Astrocyte of the hippocampus (primary cell): ENCODE results near the gene PDE8B.

Source experiments
- DNase-seq: peaks from one replicate; pipeline ENCODE4 v3.0.0; 2011; ENCODE audit warnings: low read depth, low spot score

The PDE8B gene

DNA sequence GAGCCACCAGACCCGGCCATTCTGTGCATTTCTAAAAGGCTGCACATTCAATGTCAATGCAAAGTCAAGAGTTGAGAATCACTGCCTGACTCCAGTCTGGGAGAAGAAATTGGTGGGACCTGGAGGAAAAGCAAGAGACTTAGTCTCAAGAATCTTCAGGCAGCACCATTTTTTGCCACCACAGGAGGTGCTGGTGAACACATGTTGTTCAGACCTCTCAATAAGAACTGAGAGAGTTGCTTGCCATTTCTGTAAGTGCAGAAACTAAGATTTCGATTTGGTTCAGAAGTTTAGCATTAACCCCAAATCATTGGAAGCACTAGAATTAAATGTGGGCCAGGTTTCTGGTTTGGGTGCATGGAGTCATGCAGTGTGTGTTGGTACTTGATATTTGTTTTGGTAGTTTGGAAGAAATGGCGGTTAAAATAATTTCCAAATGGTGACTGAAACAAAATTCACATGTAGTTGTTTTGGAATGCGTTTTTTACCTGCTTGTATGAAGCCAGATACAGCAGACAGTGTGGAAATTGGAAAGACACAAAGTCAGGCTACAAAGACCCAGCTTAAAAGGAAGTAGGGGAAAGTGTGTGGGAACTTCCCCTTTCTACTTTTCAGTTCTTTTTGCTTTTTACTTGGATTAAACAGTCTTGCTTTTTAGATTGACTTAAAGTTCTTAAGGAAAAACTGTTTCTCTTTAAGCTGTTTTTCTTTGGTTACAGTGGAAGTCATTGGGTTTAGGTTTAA lies 20.4 kb downstream of the PDE8B start:
- DNase-seq, result no peak

DNA sequence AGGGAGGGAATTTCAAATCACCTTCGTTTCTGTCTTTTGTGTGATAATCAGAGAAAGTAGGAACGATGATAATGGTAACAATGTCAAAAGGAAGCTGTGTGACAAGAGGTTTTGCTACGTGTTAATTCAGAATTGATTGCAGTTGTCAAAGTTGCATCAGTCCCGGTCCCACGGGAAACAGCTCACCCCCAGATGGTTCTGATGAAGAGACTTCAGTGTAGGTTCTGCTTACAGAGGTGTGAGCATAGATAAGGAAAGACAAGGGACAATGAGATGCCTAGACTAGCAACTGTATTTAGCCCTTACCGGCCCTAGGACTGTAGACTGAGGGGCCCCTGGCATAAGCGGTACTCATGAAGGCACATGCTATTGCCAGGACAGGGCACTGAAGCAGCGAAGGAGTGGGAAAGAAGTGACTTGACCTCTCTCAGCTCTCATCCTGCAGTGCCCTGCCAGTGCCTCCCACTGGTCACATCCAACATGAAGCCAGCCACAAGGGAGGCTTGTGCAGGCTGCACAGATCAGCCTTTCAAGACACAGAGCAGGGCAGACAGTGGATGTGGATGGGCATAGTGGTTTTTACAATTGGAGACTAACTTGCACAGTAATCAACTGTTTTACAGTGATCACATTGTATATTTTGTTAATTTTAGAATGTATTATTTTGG lies 21.1 kb downstream of the PDE8B start:
- no peak for DNase-seq

- DNase-seq, result peak; percentile 65
Observed at GRCh38 chr5:77232574-77233358, 22.3 kb downstream of the PDE8B start.

- DNase-seq, result no peak
Observed at GRCh38 chr5:77235846-77236721, 25.6 kb downstream of the PDE8B start.

GRCh38 chr5:77239126-77239741 lies 28.8 kb downstream of the PDE8B start:
- peak; percentile 9 for DNase-seq

DNA sequence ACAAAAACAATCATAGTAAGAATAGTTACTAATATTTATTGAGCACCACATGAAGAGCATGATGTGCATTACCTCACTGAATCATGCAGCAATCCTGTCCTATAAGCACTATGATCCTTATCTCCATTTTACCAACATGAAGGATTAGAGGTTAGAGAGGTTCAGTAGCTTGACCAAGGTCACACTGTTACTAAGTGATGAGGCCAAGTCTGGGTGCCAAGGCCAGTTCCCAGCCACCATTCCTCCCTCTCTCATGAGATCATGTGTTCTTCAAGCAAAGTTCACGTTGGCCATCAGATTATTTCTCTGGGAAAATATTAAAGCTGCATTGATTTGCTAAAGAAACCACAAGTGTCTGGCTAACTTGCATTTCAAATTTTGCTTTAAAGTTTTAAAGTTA lies 31.0 kb downstream of the PDE8B start:
- DNase-seq, result no peak

DNA sequence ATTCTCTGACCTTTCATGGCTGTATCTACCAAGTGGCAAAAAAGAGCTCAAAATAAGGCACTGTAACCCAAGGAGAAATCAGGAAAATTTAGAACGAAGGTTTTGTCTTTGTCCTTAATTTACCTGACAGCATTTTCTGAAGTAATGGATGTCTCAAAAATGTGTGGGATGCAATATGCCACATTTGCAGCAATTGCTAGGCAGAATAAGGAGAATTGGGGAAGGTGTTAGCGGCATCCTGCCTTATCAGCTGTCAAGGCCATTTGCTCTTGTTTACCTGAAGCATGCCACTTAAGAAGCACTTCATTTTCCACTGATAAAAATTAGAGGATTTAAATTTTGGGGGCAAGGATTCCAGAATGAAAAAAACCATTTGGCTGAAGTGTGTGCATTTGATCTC lies 39.0 kb downstream of the PDE8B start:
- DNase-seq, result no peak

DNA sequence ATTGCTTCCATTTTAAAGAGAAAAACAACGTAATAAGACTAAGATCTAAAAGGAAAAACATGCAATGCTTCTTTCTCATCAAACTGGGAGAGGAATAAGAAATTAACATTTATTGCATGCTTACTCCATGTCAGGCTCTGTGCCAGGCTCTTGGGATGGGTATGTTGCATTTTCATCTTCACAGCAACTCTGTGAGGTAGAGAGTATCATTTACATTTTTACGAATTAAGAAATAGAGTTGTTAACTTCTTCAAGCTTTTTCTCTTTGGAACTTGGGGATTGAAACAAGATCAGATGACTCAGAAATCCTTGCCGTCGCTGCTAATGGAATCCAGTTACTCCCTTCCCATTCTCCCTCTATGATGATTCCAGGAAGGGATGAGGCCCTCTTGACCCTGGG lies 39.5 kb downstream of the PDE8B start:
- DNase-seq, result no peak

DNA sequence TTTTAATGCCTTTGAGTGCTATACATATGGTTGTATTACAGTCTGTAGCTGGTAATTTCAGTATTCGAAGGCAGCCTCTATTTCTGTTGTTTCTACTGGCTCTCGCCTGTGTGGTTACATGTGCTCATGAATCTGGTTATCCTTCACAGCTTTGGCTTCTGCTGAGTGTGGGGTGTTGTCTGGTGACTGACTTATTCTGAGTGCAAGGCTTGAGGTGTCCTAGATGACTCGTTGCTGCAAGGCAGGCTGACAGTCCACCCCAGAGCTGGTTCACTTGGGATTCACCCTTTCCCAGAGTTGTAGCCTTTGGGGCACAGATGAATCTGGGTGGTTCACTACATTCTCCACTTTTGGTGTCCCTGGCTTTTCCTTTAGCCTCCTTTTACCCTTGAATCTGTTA lies 41.4 kb downstream of the PDE8B start:
- no peak for DNase-seq

DNA sequence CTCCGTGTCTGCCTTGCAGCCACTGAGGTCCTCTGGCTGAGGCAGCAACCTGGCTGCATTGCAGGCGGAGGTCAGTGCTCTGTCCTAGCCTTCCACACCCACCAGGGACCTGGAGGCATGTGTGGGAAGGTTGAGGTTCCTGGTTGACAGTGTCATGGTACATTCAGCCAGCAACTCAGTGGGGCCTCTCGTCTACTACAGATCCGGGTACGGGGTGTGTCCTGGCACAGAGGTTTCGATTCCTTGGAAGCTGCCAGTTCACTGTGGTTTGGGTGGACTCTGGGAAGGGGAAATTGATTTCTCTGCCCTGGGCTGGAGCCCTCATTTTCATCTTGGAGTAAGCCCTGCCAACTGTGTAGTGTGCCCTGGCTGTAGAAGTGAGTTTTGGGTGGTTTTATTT lies 45.1 kb downstream of the PDE8B start:
- no peak for DNase-seq

GRCh38 chr5:77256406-77256805 lies 45.9 kb downstream of the PDE8B start:
- DNase-seq, result no peak

DNA sequence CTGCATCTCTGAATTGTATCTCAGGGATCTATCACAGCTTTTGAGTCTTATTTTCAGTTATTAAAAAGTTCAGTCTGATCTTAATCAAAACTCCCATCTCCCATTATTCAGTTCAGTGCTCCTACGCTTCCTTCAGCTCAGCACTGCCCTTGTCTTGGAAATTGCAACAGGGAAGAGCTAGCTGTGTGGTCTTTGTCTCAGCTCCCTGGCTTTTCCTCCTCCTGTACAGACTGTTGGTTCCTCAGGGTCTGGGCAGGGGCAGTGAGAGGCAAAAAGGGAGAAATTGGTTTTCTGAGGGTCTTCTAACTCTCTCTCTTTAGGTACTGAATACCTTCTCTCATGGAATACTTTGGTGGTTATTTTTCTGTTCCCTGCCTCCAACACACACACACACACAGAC lies 48.2 kb downstream of the PDE8B start:
- no peak for DNase-seq

- DNase-seq, result no peak
Observed at GRCh38 chr5:77259476-77259875, 49.0 kb downstream of the PDE8B start.

DNA sequence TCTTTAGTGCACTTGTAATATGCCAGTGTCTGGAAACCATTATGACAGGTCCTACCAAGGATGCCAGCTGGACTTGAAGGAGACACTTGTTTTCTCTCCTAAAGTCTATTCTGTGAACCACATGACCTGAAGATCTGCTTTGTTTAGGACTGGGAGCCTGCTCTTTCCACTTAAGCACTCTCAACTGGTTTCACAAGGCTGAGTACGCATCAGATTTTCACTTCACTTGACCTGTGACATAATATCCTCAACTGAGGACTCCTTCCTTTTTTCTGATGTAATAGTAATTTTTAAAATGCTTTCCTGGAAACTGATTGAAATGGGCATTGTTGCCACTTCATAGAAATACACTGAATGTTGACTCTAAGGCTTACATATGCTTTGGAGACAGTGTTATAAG lies 52.2 kb downstream of the PDE8B start:
- DNase-seq, result no peak

DNA sequence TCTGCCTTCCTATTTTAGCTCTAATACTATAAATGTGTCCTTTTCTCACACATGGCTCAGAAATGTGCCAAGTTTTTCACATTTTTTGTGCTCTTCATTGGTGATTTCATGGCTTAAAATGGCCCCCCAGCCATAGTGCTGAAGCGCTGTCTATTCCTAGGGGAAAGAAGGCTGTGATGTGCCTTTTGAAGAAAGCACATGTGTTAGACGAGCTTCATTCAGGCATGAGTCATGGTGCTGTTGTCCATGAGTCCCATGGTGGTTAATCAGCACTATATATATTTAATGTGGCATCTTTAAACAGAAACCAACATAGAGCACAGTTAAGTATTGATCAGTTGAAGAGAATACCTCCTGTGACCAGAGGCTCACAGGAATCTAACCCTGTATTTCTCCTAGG lies 55.8 kb downstream of the PDE8B start:
- DNase-seq, result peak; percentile 5

- DNase-seq, result no peak
Observed at GRCh38 chr5:77267496-77267895, 57.0 kb downstream of the PDE8B start.

- no peak for DNase-seq
Observed at GRCh38 chr5:77272206-77272605, 61.7 kb downstream of the PDE8B start.

- no peak for DNase-seq
Observed at GRCh38 chr5:77277759-77278158, 67.3 kb downstream of the PDE8B start.

GRCh38 chr5:77280036-77280435 lies 69.6 kb downstream of the PDE8B start:
- DNase-seq, result no peak

DNA sequence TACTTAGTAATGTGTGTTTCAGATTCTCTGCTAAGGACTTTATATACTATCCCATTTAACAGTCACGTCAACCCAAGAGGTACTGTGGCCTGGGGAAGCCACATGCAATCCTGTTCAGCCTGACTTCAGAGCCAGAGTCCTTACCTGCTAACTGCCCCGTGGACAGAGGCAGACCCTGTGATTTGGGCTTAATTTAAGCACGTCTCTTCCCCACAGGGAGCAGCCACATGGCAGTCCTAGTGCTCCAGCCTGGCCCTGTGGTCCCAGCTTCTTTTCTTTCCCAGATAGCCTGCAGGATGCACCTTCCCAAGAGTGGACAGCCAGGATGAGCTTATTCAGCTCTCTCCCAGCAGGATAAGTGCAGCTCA lies 71.5 kb downstream of the PDE8B start:
- DNase-seq, result no peak

DNA sequence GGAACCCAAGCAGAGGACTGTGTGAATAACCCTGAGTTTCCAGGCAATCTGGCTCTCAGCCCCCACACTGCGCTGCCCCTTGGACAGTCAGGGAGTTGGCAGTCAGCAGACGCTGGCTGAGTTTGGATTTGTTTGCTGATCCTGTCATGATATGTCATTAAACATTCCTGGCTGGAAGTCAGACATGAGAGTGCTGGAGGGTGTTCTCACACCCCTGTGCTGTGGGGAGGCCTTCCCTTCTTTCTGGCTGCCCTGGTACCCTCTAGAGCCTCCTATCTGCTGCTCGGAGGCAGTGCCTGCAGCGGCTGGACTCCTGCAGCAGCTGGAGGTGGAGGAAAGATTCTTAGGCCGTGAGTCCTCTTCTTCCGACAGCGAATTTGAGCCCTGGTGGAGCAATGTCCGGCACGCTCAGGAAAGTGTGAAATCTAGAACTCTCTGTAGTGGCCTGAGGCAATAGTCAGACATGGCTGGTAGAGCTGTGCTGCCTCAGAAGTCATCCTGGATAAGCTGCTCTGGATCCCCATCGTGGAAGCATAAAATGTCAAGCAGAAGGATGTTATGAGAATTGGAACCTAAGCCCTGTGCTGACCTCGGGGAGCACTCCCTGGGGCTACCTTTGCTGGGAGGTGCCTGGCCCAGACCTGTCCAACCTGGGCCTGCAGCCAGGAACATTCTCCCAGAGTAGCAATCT lies 72.0 kb downstream of the PDE8B start:
- DNase-seq, result peak; percentile 23
